K562 (cell line): ENCODE data around the gene HK2. TPM values are rescaled to one million over a fixed set of nuclear protein-coding genes. Genes with fewer than 3 reads are reported as not detected.

Source experiments
- ATAC-seq: fragments of 200-7000 bp; cut with Tn5 transposase; 3 replicates; pipeline ENCODE4 v1.9.1; 2020; ENCODE audit warnings: moderate library complexity
- BruUV-seq: library from RNA; stranded (reverse); fragments of 400-500 nt; replicated peaks from 2 replicates; lab custom pipeline; 2021; lab: Mats Ljungman, UMichigan
- CTCF ChIA-PET: fragments of 300-600 bp; formaldehyde crosslinking; extraction: SDS; loops from one replicate; lab custom pipeline; 2021; ENCODE audit warnings: low intra/inter-chr PET ratio; lab: Yijun Ruan, JAX
- POLR2A ChIA-PET: fragments of 300-600, 350-650 bp; sonication (Branson Sonifier 250); formaldehyde crosslinking; extraction: SDS; loops from one replicate; lab custom pipeline; 2021; ENCODE audit warnings: antibody characterized with exemption, inconsistent platforms; lab: Yijun Ruan, JAX
- DNase-seq, 4 experiments: peaks; one replicate each; pipeline versions ENCODE4 v3.0.0 to v3.0.0-alpha.2; 2011 to 2018; ENCODE audit warnings: low spot score in 3 of 4, mixed read lengths in 3 of 4; ENCODE audit errors: extremely low read depth in 1 of 4
- FAIRE-seq: peaks from 2 replicates; lab custom pipeline; 2011; peaks lifted over from hg19 to GRCh38; lab: Jason Lieb, UNC
- H2AFZ ChIP-seq: 2 replicates; pipeline ENCODE4 v1.6.0; 2011; ENCODE audit warnings: low read depth, low read length, control low read depth, inconsistent platforms
- H3K27ac ChIP-seq: fragments of 200-600 bp; 3 replicates; pipeline ENCODE4 v1.8.0; 2011; ENCODE audit warnings: low read depth, mild to moderate bottlenecking, control low read depth, inconsistent platforms, low read length, moderate library complexity, mixed read lengths; ENCODE audit errors: extremely low read depth
- H3K27me3 ChIP-seq, 2 experiments: fragments of 300-600 bp in 1 of 2; 2 replicates in 1 of 2; 3 replicates in 1 of 2; pipeline versions ENCODE4 v1.6.0 to v1.8.0; 2011; ENCODE audit warnings: inconsistent platforms in 2 of 2, low read length in 2 of 2, mild to moderate bottlenecking in 1 of 2, mixed read lengths in 1 of 2, moderate library complexity in 1 of 2; ENCODE audit not compliant: control insufficient read depth in 2 of 2, insufficient read depth in 2 of 2
- H3K36me3 ChIP-seq: fragments of 300-600 bp; 3 replicates; pipeline ENCODE4 v1.8.0; 2011; ENCODE audit warnings: mild to moderate bottlenecking, low read length, inconsistent platforms; ENCODE audit not compliant: control insufficient read depth, insufficient read depth
- H3K4me1 ChIP-seq, 2 experiments: fragments of 200-600 bp in 1 of 2; replicated peaks in 1 of 2; 2 replicates in 1 of 2; 3 replicates in 1 of 2; pipeline versions ENCODE4 v1.5.1 to v1.8.0; 2011; ENCODE audit warnings: inconsistent platforms in 2 of 2, low read length in 2 of 2, mild to moderate bottlenecking in 1 of 2, mixed read lengths in 1 of 2, moderate library complexity in 1 of 2; ENCODE audit not compliant: control insufficient read depth in 2 of 2, insufficient read depth in 2 of 2
- H3K4me2 ChIP-seq: 2 replicates; pipeline ENCODE4 v1.6.1; 2011; ENCODE audit warnings: low read length, control low read depth, inconsistent platforms, mixed read lengths; ENCODE audit not compliant: insufficient read depth
- H3K4me3 ChIP-seq: fragments of 200-600 bp; sonication (generic), shearing (Covaris generic); 2 replicates; pipeline ENCODE4 v1.5.1; 2016; ENCODE audit warnings: control low read depth, inconsistent platforms
- H3K79me2 ChIP-seq: fragments of 200-600 bp; 3 replicates; pipeline ENCODE4 v1.8.0; 2011; ENCODE audit warnings: low read length, inconsistent platforms; ENCODE audit not compliant: control insufficient read depth, insufficient read depth
- H3K9ac ChIP-seq, 2 experiments: 2 replicates each; pipeline versions ENCODE4 v1.6.0 to v1.6.1; 2011; ENCODE audit warnings: low read depth in 2 of 2, low read length in 2 of 2, control low read depth in 1 of 2, inconsistent platforms in 1 of 2, mild to moderate bottlenecking in 1 of 2, mixed read lengths in 1 of 2; ENCODE audit not compliant: insufficient read depth in 1 of 2
- H3K9me1 ChIP-seq: one replicate; pipeline ENCODE4 v1.6.0; 2011; ENCODE audit warnings: inconsistent platforms, mild to moderate bottlenecking, low read length, moderate library complexity; ENCODE audit not compliant: control insufficient read depth, insufficient read depth
- H3K9me3 ChIP-seq: replicated peaks from 2 replicates; pipeline ENCODE4 v1.5.1; 2011; ENCODE audit warnings: low read depth, low read length, inconsistent platforms; ENCODE audit not compliant: control insufficient read depth, insufficient read depth
- H4K20me1 ChIP-seq: replicated peaks from 2 replicates; pipeline ENCODE4 v1.6.1; 2011; ENCODE audit warnings: low read length, inconsistent platforms, mixed read lengths; ENCODE audit not compliant: control insufficient read depth, insufficient read depth
- CTCFL ChIP-seq: IDR thresholded peaks from 2 replicates; pipeline ENCODE4 v1.6.1; 2011; ENCODE audit warnings: borderline replicate concordance, low read depth, mild to moderate bottlenecking, moderate library complexity, low read length; ENCODE audit not compliant: insufficient read depth, poor library complexity, severe bottlenecking
- EP400 ChIP-seq: fragments of 450-650 bp; IDR thresholded peaks from 2 replicates; pipeline ENCODE4 v1.6.1; 2017; ENCODE audit warnings: antibody characterized with exemption, mild to moderate bottlenecking, moderate library complexity
- HMGXB4 ChIP-seq: sonication (generic); formaldehyde crosslinking; IDR thresholded peaks from 2 replicates; pipeline ENCODE4 v1.8.1; 2023; ENCODE audit warnings: mild to moderate bottlenecking, missing genetic modification reagents
- MAFF ChIP-seq: IDR thresholded peaks from 2 replicates; pipeline ENCODE4 v1.6.1; 2012; ENCODE audit warnings: low read length, improper control_type of control experiment
- MAFG ChIP-seq: fragments of 450-650 bp; conservative IDR thresholded peaks from 2 replicates; pipeline ENCODE4 v1.6.1; 2016; ENCODE audit warnings: missing genetic modification characterization, missing compliant biosample characterization
- SIN3A ChIP-seq, 2 experiments: fragments of 150-350 bp in 1 of 2; IDR thresholded peaks; 2 replicates each; pipeline ENCODE4 v1.6.1; 2011 to 2016; ENCODE audit warnings: borderline replicate concordance in 2 of 2, low read depth in 2 of 2, low read length in 2 of 2, mild to moderate bottlenecking in 2 of 2, moderate library complexity in 2 of 2; ENCODE audit not compliant: control insufficient read depth in 1 of 2
- SMC3 ChIP-seq: conservative IDR thresholded peaks from 2 replicates; pipeline ENCODE4 v1.6.1; 2011; ENCODE audit warnings: low read depth, low read length, improper control_type of control experiment; ENCODE audit not compliant: insufficient read depth
- SNRNP70 ChIP-seq: fragments of 200-400 bp; formaldehyde crosslinking; optimal IDR thresholded peaks from 2 replicates; pipeline ENCODE3; 2017; ENCODE audit warnings: low read depth, low read length
- TAL1 ChIP-seq: fragments of 450-650 bp; IDR thresholded peaks from 2 replicates; pipeline ENCODE4 v1.6.1; 2016; ENCODE audit warnings: mild to moderate bottlenecking
- ZKSCAN1 ChIP-seq: fragments of 150-350 bp; IDR thresholded peaks from 2 replicates; pipeline ENCODE4 v1.6.1; 2016; ENCODE audit warnings: low read depth, low read length
- ZNF354B ChIP-seq: fragments of 250-450 bp; sonication (Bioruptor Pico); IDR thresholded peaks from 2 replicates; pipeline ENCODE4 v1.4.0; 2020
- ZNF408 ChIP-seq: fragments of 250-450 bp; sonication (Bioruptor Pico); IDR thresholded peaks from 2 replicates; pipeline ENCODE4 v1.4.0; 2020; ENCODE audit warnings: low read depth, mild to moderate bottlenecking, moderate library complexity
- ZNF583 ChIP-seq: fragments of 250-450 bp; sonication (Bioruptor Pico); IDR thresholded peaks from 2 replicates; pipeline ENCODE4 v1.4.0; 2020
- ZNF639 ChIP-seq, 2 experiments: fragments of 200-800 bp in 1 of 2; sonication (Bioruptor generic) in 1 of 2; sonication (generic) in 1 of 2; formaldehyde crosslinking in 1 of 2; IDR thresholded peaks in 1 of 2; conservative IDR thresholded peaks in 1 of 2; 2 replicates each; pipeline versions ENCODE4 v1.5.0 to v1.6.1; 2016 to 2020; ENCODE audit warnings: missing compliant biosample characterization in 1 of 2, missing genetic modification characterization in 1 of 2, missing genetic modification reagents in 1 of 2
- WGBS: fragments of 100-300 bp; shearing (Covaris generic); methylation state at CpG from one replicate; pipeline ENCODE4 v1.1.6; 2016; ENCODE audit warnings: low coverage, mixed read lengths; ENCODE audit not compliant: insufficient coverage; ENCODE audit errors: missing lambda C conversion rate; 5-methylcytosine and 5-hydroxymethylcytosine counted together
- in situ Hi-C: fragments of 300-500 bp; cut with MboI; formaldehyde crosslinking; loops from 4 replicates; pipeline ENCODE4 v1.15.0; 2018; ENCODE audit warnings: inconsistent platforms, mixed read lengths
- intact Hi-C: fragments of 100-400 bp; cut with micrococcal nuclease; formaldehyde crosslinking; loops from 2 replicates; pipeline ENCODE4 v1.14.2; 2022
- polyA plus RNA-seq, 8 experiments: library from polyadenylated mRNA; depleted of rRNA in 4 of 8; stranded (reverse) in 5 of 8; unstranded in 3 of 8; fragments of >200 nt; fragmentation: Nextera tagmentation in 2 of 8; fragmentation: Illumina TruSeq in 1 of 8; extraction: Ambion mirVana in 2 of 8; extraction: Trizol in 1 of 8; gene quantifications; 2 replicates each; pipeline versions ENCODE4 v1.2.1 to v1.2.3, GENCODE V29; 2011 to 2014; ENCODE audit warnings: inconsistent platforms in 1 of 8, missing spikeins in 1 of 8
- total RNA-seq, 7 experiments: library from RNA; depleted of rRNA in 6 of 7; stranded (reverse); fragments of >200 nt in 6 of 7; fragmentation: Illumina TruSeq in 2 of 7; extraction: Trizol in 2 of 7; gene quantifications; 2 replicates each; pipeline versions ENCODE4 v1.2.1 to v1.2.3, GENCODE V29; 2011 to 2021; ENCODE audit warnings: low replicate concordance in 1 of 7

Gene HK2
- total and polyA plus RNA-seq, 9 of the 15 experiments (the other 6 are each of a cell fraction or from before 2014, with no cell fraction given): 4.7 to 56.0 (median 19.9) TPM

- FAIRE-seq: no peak
- H3K9ac ChIP-seq: no peak overlapping the region
- peaks cover 38% of the 10 kb centered on the region for H4K20me1 ChIP-seq
- ChIA-PET CTCF (no interaction called here), POLR2A (no interaction called here)
- peaks cover 0 to 2% of the 10 kb centered on the region in 2 experiments; a peak in 3 of 5 replicates for H3K4me1 ChIP-seq
- in situ Hi-C loops: no loop called here
- DNase-seq: no peak
- WGBS: 89% methylated on average over 5 of the region's 5 CpGs
- H3K36me3 ChIP-seq: peaks cover 59% of the 10 kb centered on the region
- no peak overlapping the region for H3K4me3 ChIP-seq
- H3K9me1 ChIP-seq: no peaks in the 10 kb centered on the region
- no peak overlapping the region for H2AFZ ChIP-seq
- BruUV-seq: no TSS peak
- H3K9me3 ChIP-seq: no peaks in the 10 kb centered on the region
- H3K27me3 ChIP-seq: no peaks in the 10 kb centered on the region
- H3K79me2 ChIP-seq: peaks cover 24% of the 10 kb centered on the region
- intact Hi-C loops: no loop called here
- ATAC-seq: no peak
- no peak overlapping the region for H3K27ac ChIP-seq
- no peak overlapping the region for H3K4me2 ChIP-seq
- TF ChIP-seq SNRNP70 (no peak), MAFG (tag) (no peak), CTCFL (no peak), ZNF639 (CRISPR knock-in tag; conservative IDR thresholded peaks at IDR 0.05 in 1 of 2, IDR thresholded peaks at IDR 0.05 in 1 of 2) (no peak), SMC3 (no peak), MAFF (no peak), TAL1 (no peak), ZKSCAN1 (no peak), EP400 (no peak), ZNF583 (no peak), SIN3A (IDR thresholded peaks at IDR 0.05; ENCODE audit: borderline replicate concordance in 2 of 2, control insufficient read depth in 1 of 2, low read depth in 2 of 2, low read length in 2 of 2) (no peak), ZNF354B (no peak), HMGXB4 (no peak), ZNF408 (CRISPR knock-in tag) (no peak)
These were observed 22.7 kb downstream of the HK2 start for GRCh38 chr2:74856599-74856998.
